Measurements from ENCODE around the gene GOLGA6C. TPM values are rescaled to one million over a fixed set of nuclear protein-coding genes. Genes with fewer than 3 reads are reported as not detected.

Gene GOLGA6C
- total and polyA plus RNA-seq, 2 donors (not counting 3 experiments of a cell fraction or from before 2014, with no cell fraction given), result not detected

- intact Hi-C loops (cut with micrococcal nuclease) (loop anchor here (10.0 kb wide), 1 partner anchor 434 kb away; no protein-coding TSS in a partner anchor), dilution Hi-C loops (cut with MboI; ENCODE audit: extremely low pct_ligation_motif_present, low sequenced_read_pairs) (no loop called here)
- H3K79me2 ChIP-seq (ENCODE audit: control insufficient read depth, insufficient read depth, low read length), result peaks cover 83% of the 10 kb centered on the region
- peaks cover 8% of the 10 kb centered on the region for H4K20me1 ChIP-seq (replicated peaks; ENCODE audit: control insufficient read depth, extremely low read depth, insufficient read depth, low read length)
- TF ChIP-seq MYC (IDR thresholded peaks at IDR 0.05; ENCODE audit: low read depth, low read length) (no peak), POLR2AphosphoS5 (IDR thresholded peaks at IDR 0.05; ENCODE audit: insufficient read depth, low read depth, low read length) (no peak)
- FAIRE-seq (no peak), DNase-seq (ENCODE audit: low read depth, low spot score) (no peak)
- no peak overlapping the region for H3K27ac ChIP-seq (ENCODE audit: insufficient read depth, low read depth, low read length)
- H3K4me1 ChIP-seq (ENCODE audit: control insufficient read depth, extremely low read depth, insufficient read depth, low read length), result peaks cover 5% of the 10 kb centered on the region
- H3K9me3 ChIP-seq (replicated peaks; ENCODE audit: control insufficient read depth, insufficient read depth, low read length), result no peaks in the 10 kb centered on the region
- H3K9me1 ChIP-seq (replicated peaks; ENCODE audit: control insufficient read depth, extremely low read depth, insufficient read depth, low read length), result no peaks in the 10 kb centered on the region
- no TSS peak for BruUV-seq (replicated peaks)
- no peak overlapping the region for H3K4me3 ChIP-seq (replicated peaks in 1 of 3; ENCODE audit: insufficient read depth in 1 of 3, low read depth in 1 of 3, low read length in 3 of 3)
- no peak overlapping the region for H3K4me2 ChIP-seq (ENCODE audit: insufficient read depth, low read length)
- no peak overlapping the region for H3K9ac ChIP-seq (replicated peaks; ENCODE audit: extremely low read depth, insufficient read depth, low read length)
- peaks cover 23 to 64% of the 10 kb centered on the region in 2 experiments for H3K36me3 ChIP-seq (ENCODE audit: control insufficient read depth in 2 of 2, extremely low read depth in 1 of 2, insufficient read depth in 2 of 2, low read length in 2 of 2)
- POLR2A ChIA-PET, result interaction anchor here (0.5 to 1.6 kb wide), 2 partner anchors 186 to 242 kb away, joined by 3 to 4 read pairs; partner anchors contain the start of genes PPCDC and SIN3A
- CTCF ChIA-PET, result interaction anchor here (1.1 to 7.9 kb wide), 3 partner anchors 166 to 477 kb away, joined by 3 to 213 read pairs (median 10); no protein-coding TSS in a partner anchor
- no peaks in the 10 kb centered on the region for H3K27me3 ChIP-seq (ENCODE audit: control insufficient read depth in 2 of 2, insufficient read depth in 2 of 2, low read length in 2 of 2)
- no peak overlapping the region for H2AFZ ChIP-seq (ENCODE audit: low read depth, low read length)
Measured at GRCh38 chr15:75209289-75209676, 48.9 kb upstream of the GOLGA6C start.

GRCh38 chr15:75210811-75211230, 47.3 kb upstream of the GOLGA6C start:
- DNase-seq (ENCODE audit: low read depth, low spot score) (no peak), FAIRE-seq (no peak)
- peaks cover 23 to 61% of the 10 kb centered on the region in 2 experiments for H3K36me3 ChIP-seq (ENCODE audit: control insufficient read depth in 2 of 2, extremely low read depth in 1 of 2, insufficient read depth in 2 of 2, low read length in 2 of 2)
- H3K9me3 ChIP-seq (replicated peaks; ENCODE audit: control insufficient read depth, insufficient read depth, low read length), result no peaks in the 10 kb centered on the region
- ChIA-PET POLR2A (no interaction called here), CTCF (no interaction called here)
- peaks cover 4% of the 10 kb centered on the region for H4K20me1 ChIP-seq (replicated peaks; ENCODE audit: control insufficient read depth, extremely low read depth, insufficient read depth, low read length)
- H3K9ac ChIP-seq (replicated peaks; ENCODE audit: extremely low read depth, insufficient read depth, low read length), result no peak overlapping the region
- H3K9me1 ChIP-seq (replicated peaks; ENCODE audit: control insufficient read depth, extremely low read depth, insufficient read depth, low read length), result no peaks in the 10 kb centered on the region
- no TSS peak for BruUV-seq (replicated peaks)
- no peaks in the 10 kb centered on the region for H3K4me1 ChIP-seq (ENCODE audit: control insufficient read depth, extremely low read depth, insufficient read depth, low read length)
- peaks cover 68% of the 10 kb centered on the region for H3K79me2 ChIP-seq (ENCODE audit: control insufficient read depth, insufficient read depth, low read length)
- TF ChIP-seq JUN (IDR thresholded peaks at IDR 0.05; ENCODE audit: borderline replicate concordance, insufficient read depth, insufficient read length, low read depth) (no peak), EZH2 (IDR thresholded peaks at IDR 0.05; ENCODE audit: borderline replicate concordance, low read depth, low read length, severe bottlenecking) (no peak), FOS (IDR thresholded peaks at IDR 0.05; ENCODE audit: borderline replicate concordance, insufficient read depth, low read length) (no peak), POLR2A (IDR thresholded peaks at IDR 0.05; ENCODE audit: low read depth, low read length) (no peak), POLR2AphosphoS5 (IDR thresholded peaks at IDR 0.05; ENCODE audit: insufficient read depth, low read depth, low read length) (no peak), GATA2 (IDR thresholded peaks at IDR 0.05; ENCODE audit: insufficient read depth, insufficient read length, low read depth, low read length) (no peak), MYC (IDR thresholded peaks at IDR 0.05; ENCODE audit: low read depth, low read length) (no peak)
- TF ChIP-seq, protein P1, sequence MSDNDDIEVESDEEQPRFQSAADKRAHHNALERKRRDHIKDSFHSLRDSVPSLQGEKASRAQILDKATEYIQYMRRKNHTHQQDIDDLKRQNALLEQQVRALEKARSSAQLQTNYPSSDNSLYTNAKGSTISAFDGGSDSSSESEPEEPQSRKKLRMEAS (IDR thresholded peaks at IDR 0.05; ENCODE audit: insufficient read depth, insufficient read length), result no peak
- TF ChIP-seq, protein P2, sequence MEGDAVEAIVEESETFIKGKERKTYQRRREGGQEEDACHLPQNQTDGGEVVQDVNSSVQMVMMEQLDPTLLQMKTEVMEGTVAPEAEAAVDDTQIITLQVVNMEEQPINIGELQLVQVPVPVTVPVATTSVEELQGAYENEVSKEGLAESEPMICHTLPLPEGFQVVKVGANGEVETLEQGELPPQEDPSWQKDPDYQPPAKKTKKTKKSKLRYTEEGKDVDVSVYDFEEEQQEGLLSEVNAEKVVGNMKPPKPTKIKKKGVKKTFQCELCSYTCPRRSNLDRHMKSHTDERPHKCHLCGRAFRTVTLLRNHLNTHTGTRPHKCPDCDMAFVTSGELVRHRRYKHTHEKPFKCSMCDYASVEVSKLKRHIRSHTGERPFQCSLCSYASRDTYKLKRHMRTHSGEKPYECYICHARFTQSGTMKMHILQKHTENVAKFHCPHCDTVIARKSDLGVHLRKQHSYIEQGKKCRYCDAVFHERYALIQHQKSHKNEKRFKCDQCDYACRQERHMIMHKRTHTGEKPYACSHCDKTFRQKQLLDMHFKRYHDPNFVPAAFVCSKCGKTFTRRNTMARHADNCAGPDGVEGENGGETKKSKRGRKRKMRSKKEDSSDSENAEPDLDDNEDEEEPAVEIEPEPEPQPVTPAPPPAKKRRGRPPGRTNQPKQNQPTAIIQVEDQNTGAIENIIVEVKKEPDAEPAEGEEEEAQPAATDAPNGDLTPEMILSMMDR (IDR thresholded peaks at IDR 0.05; ENCODE audit: extremely low read depth in 1 of 2, insufficient read depth in 1 of 2, low read depth in 1 of 2, low read length in 2 of 2), result no peak
- no peak overlapping the region for H3K4me3 ChIP-seq (replicated peaks in 1 of 3; ENCODE audit: insufficient read depth in 1 of 3, low read depth in 1 of 3, low read length in 3 of 3)
- H2AFZ ChIP-seq (ENCODE audit: low read depth, low read length), result no peak overlapping the region
- intact Hi-C loops (cut with micrococcal nuclease), result no loop called here
- no peaks in the 10 kb centered on the region for H3K27me3 ChIP-seq (ENCODE audit: control insufficient read depth in 2 of 2, insufficient read depth in 2 of 2, low read length in 2 of 2)
- no peak overlapping the region for H3K4me2 ChIP-seq (ENCODE audit: insufficient read depth, low read length)
- dilution Hi-C loops (cut with MboI; ENCODE audit: extremely low pct_ligation_motif_present, low sequenced_read_pairs), result no loop called here
- no peak overlapping the region for H3K27ac ChIP-seq (ENCODE audit: insufficient read depth, low read depth, low read length)
